Measurements from ENCODE around the gene MBD4. TPM values are rescaled to one million over a fixed set of nuclear protein-coding genes. Genes with fewer than 3 reads are reported as not detected.

Gene MBD4
- total RNA-seq, 1 experiment from 2014 or later: 11.4 TPM

GRCh38 chr3:129442486-129442885 lies 2.7 kb upstream of the MBD4 start:
- Histone ChIP-seq H3K36me3 (ENCODE audit: low read depth, low read length) (no peaks in the 10 kb centered on the region), H3K9me2 (replicated peaks; ENCODE audit: low read length) (no peaks in the 10 kb centered on the region), H3K27ac (ENCODE audit: low read length) (no peak overlapping the region), H3K9me3 (ENCODE audit: low read length) (no peaks in the 10 kb centered on the region), H3K4me3 (ENCODE audit: low read length) (no peak overlapping the region), H3K27me3 (ENCODE audit: low read length) (no peaks in the 10 kb centered on the region), H3K9ac (ENCODE audit: low read length) (no peak overlapping the region), H3K79me2 (ENCODE audit: low read length) (peaks cover 41% of the 10 kb centered on the region), H2AFZ (ENCODE audit: low read length) (no peak overlapping the region), H4K20me1 (ENCODE audit: low read length) (no peaks in the 10 kb centered on the region), H3K4me2 (ENCODE audit: low read length) (no peak overlapping the region), H3K4me1 (ENCODE audit: insufficient read depth, low read length) (peaks cover 12% of the 10 kb centered on the region), H3F3A (ENCODE audit: low read length, unreplicated experiment) (no peaks in the 10 kb centered on the region)
- DNase-seq (no peak), ATAC-seq (no peak)
- intact Hi-C loops (cut with micrococcal nuclease): loop anchor here (5.0 kb wide), 1 partner anchor 60 kb away; no protein-coding TSS in a partner anchor
- TF ChIP-seq EZH2 (IDR thresholded peaks at IDR 0.05; ENCODE audit: low read length, unreplicated experiment) (no peak), CTCF (conservative IDR thresholded peaks at IDR 0.05; ENCODE audit: low read depth, low read length) (no peak), EZH2phosphoT487 (IDR thresholded peaks at IDR 0.05; ENCODE audit: borderline replicate concordance, low read length) (no peak)
- ChIA-PET CTCF (no interaction called here), POLR2A (ENCODE audit: unreplicated experiment) (no interaction called here)
- no TSS peak for BruUV-seq (replicated peaks)

GRCh38 chr3:129441782-129442181 lies 2.0 kb upstream of the MBD4 start:
- H3F3A ChIP-seq (ENCODE audit: low read length, unreplicated experiment): no peaks in the 10 kb centered on the region
- no peak overlapping the region for H3K27ac ChIP-seq (ENCODE audit: low read length)
- H2AFZ ChIP-seq (ENCODE audit: low read length): no peak overlapping the region
- peaks cover 2% of the 10 kb centered on the region; the same call in 1 of the 2 replicates for H3K36me3 ChIP-seq (ENCODE audit: low read depth, low read length)
- ChIA-PET CTCF (interaction anchor here (1.0 kb wide), 1 partner anchor 58 kb away, joined by 4 read pairs; no protein-coding TSS in a partner anchor), POLR2A (ENCODE audit: unreplicated experiment) (no interaction called here)
- no peaks in the 10 kb centered on the region for H3K9me3 ChIP-seq (ENCODE audit: low read length)
- peak overlapping the region; percentile 96 for H3K4me3 ChIP-seq (ENCODE audit: low read length)
- no peaks in the 10 kb centered on the region for H3K9me2 ChIP-seq (replicated peaks; ENCODE audit: low read length)
- H3K27me3 ChIP-seq (ENCODE audit: low read length): no peaks in the 10 kb centered on the region
- DNase-seq: no peak
- H3K79me2 ChIP-seq (ENCODE audit: low read length): peaks cover 46% of the 10 kb centered on the region
- H3K4me1 ChIP-seq (ENCODE audit: insufficient read depth, low read length): peaks cover 12% of the 10 kb centered on the region
- ATAC-seq: no peak
- BruUV-seq (replicated peaks): no TSS peak
- intact Hi-C loops (cut with micrococcal nuclease): loop anchor here (5.0 kb wide), 1 partner anchor 59 kb away; no protein-coding TSS in a partner anchor
- H4K20me1 ChIP-seq (ENCODE audit: low read length): no peaks in the 10 kb centered on the region
- H3K9ac ChIP-seq (ENCODE audit: low read length): no peak overlapping the region
- H3K4me2 ChIP-seq (ENCODE audit: low read length): peak overlapping the region; percentile 97
- TF ChIP-seq CTCF (conservative IDR thresholded peaks at IDR 0.05; ENCODE audit: low read depth, low read length) (no peak), EZH2 (IDR thresholded peaks at IDR 0.05; ENCODE audit: low read length, unreplicated experiment) (no peak), EZH2phosphoT487 (IDR thresholded peaks at IDR 0.05; ENCODE audit: borderline replicate concordance, low read length) (no peak)

- ATAC-seq: no peak
- Histone ChIP-seq H3K27ac (ENCODE audit: low read length) (no peak overlapping the region), H3K4me2 (ENCODE audit: low read length) (peak overlapping the region; percentile 97), H3F3A (ENCODE audit: low read length, unreplicated experiment) (no peaks in the 10 kb centered on the region), H3K4me1 (ENCODE audit: insufficient read depth, low read length) (peaks cover 12% of the 10 kb centered on the region), H3K36me3 (ENCODE audit: low read depth, low read length) (peaks cover 3% of the 10 kb centered on the region; the same call in 1 of the 2 replicates), H2AFZ (ENCODE audit: low read length) (peak overlapping the region; percentile 90), H4K20me1 (ENCODE audit: low read length) (no peaks in the 10 kb centered on the region), H3K27me3 (ENCODE audit: low read length) (no peaks in the 10 kb centered on the region), H3K9me2 (replicated peaks; ENCODE audit: low read length) (no peaks in the 10 kb centered on the region), H3K9me3 (ENCODE audit: low read length) (no peaks in the 10 kb centered on the region), H3K9ac (ENCODE audit: low read length) (peak overlapping the region; percentile 95), H3K4me3 (ENCODE audit: low read length) (peak overlapping the region; percentile 96), H3K79me2 (ENCODE audit: low read length) (peaks cover 46% of the 10 kb centered on the region)
- intact Hi-C loops (cut with micrococcal nuclease): loop anchor here (5.0 kb wide), 1 partner anchor 59 kb away; no protein-coding TSS in a partner anchor
- BruUV-seq (replicated peaks): no TSS peak
- no peak for TF ChIP-seq EZH2 (IDR thresholded peaks at IDR 0.05; ENCODE audit: low read length, unreplicated experiment)
- TF ChIP-seq EZH2phosphoT487 (IDR thresholded peaks at IDR 0.05; ENCODE audit: borderline replicate concordance, low read length): no peak
- no peak for TF ChIP-seq CTCF (conservative IDR thresholded peaks at IDR 0.05; ENCODE audit: low read depth, low read length)
- DNase-seq: no peak
- POLR2A ChIA-PET (ENCODE audit: unreplicated experiment): no interaction called here
- CTCF ChIA-PET: interaction anchor here (1.0 kb wide), 1 partner anchor 58 kb away, joined by 4 read pairs; no protein-coding TSS in a partner anchor
Measured at GRCh38 chr3:129441215-129441614, 1.5 kb upstream of the MBD4 start.
